HCT116 (cell line): ENCODE measurements around the gene FAM168A. TPM values are rescaled to one million over a fixed set of nuclear protein-coding genes. Genes with fewer than 3 reads are reported as not detected.

Experiments used
- ATAC-seq: fragments of 200-7000 bp; cut with Tn5 transposase; 2 replicates; pipeline ENCODE4 v1.9.1; 2020; ENCODE audit warnings: mild to moderate bottlenecking, moderate library complexity
- BruUV-seq: library from RNA; stranded (reverse); fragments of 400-500 nt; replicated peaks from 2 replicates; lab custom pipeline; 2021; lab: Mats Ljungman, UMichigan
- CTCF ChIA-PET: fragments of 300-600 bp; sonication (Branson Sonifier 250); formaldehyde crosslinking; loops from one replicate; lab custom pipeline; 2021; ENCODE audit warnings: antibody characterized with exemption; lab: Charles Lee
- POLR2A ChIA-PET: fragments of 300-600, 350-600 bp; sonication (Branson Sonifier 250); formaldehyde crosslinking; loops from one replicate; lab custom pipeline; 2021; ENCODE audit warnings: antibody characterized with exemption; lab: Charles Lee
- RAD21 ChIA-PET, 2 experiments: fragments of 300-600 bp; sonication (Branson Sonifier 250); formaldehyde crosslinking; loops; one replicate each; lab custom pipeline; 2023; ENCODE audit warnings: low total read pairs in 2 of 2; ENCODE audit not compliant: uncharacterized antibody in 2 of 2, unreplicated experiment in 2 of 2, low non-redundant PET in 1 of 2; lab: Charles Lee
- DNase-seq: peaks from one replicate; pipeline ENCODE4 v3.0.0-alpha.2; 2010; ENCODE audit warnings: low read depth, low spot score
- H2AFZ ChIP-seq: fragments of 200-600 bp; shearing (Covaris generic), sonication (generic); 2 replicates; pipeline ENCODE4 v1.6.1; 2017; ENCODE audit warnings: low read depth, mixed run types, mixed read lengths, antibody characterized with exemption, low read length; ENCODE audit not compliant: poor library complexity, severe bottlenecking
- H3K27ac ChIP-seq: 2 replicates; pipeline ENCODE4 v1.5.1; 2012; ENCODE audit warnings: low read depth, low read length
- H3K27me3 ChIP-seq: fragments of 200-600 bp; sonication (generic); 2 replicates; pipeline ENCODE4 v1.6.1; 2016; ENCODE audit warnings: mixed run types, low read length, mixed read lengths; ENCODE audit not compliant: insufficient read depth
- H3K36me3 ChIP-seq, 2 experiments: fragments of 200-500 bp in 1 of 2; fragments of 200-600 bp in 1 of 2; sonication (Bioruptor generic) in 1 of 2; sonication (generic) in 1 of 2; 2 replicates each; pipeline versions ENCODE4 v1.5.1 to v1.6.1; 2014 to 2016; ENCODE audit warnings: low read length in 2 of 2, inconsistent platforms in 1 of 2, mixed read lengths in 1 of 2, mixed run types in 1 of 2; ENCODE audit not compliant: insufficient read depth in 2 of 2, control insufficient read depth in 1 of 2
- H3K4me1 ChIP-seq, 2 experiments: fragments of 200-600 bp in 1 of 2; sonication (generic) in 1 of 2; 2 replicates each; pipeline versions ENCODE4 v1.5.1 to v1.6.1; 2012 to 2017; ENCODE audit warnings: low read length in 2 of 2, inconsistent platforms in 1 of 2, mild to moderate bottlenecking in 1 of 2, mixed read lengths in 1 of 2, mixed run types in 1 of 2, moderate library complexity in 1 of 2; ENCODE audit not compliant: insufficient read depth in 2 of 2, control insufficient read depth in 1 of 2
- H3K4me2 ChIP-seq: fragments of 200-600 bp; sonication (generic); 2 replicates; pipeline ENCODE4 v1.6.1; 2017; ENCODE audit warnings: mixed run types, low read length, mixed read lengths
- H3K4me3 ChIP-seq, 2 experiments: fragments of 200-600 bp in 1 of 2; sonication (generic) in 1 of 2; replicated peaks in 1 of 2; 2 replicates each; pipeline ENCODE4 v1.5.1; 2011 to 2016; ENCODE audit warnings: low read length in 2 of 2, control low read depth in 1 of 2, low read depth in 1 of 2, mild to moderate bottlenecking in 1 of 2, mixed read lengths in 1 of 2, mixed run types in 1 of 2
- H3K79me2 ChIP-seq: fragments of 200-600 bp; sonication (generic); 2 replicates; pipeline ENCODE4 v1.6.1; 2017; ENCODE audit warnings: mild to moderate bottlenecking, mixed run types, low read length, moderate library complexity, mixed read lengths; ENCODE audit not compliant: insufficient read depth
- H3K9ac ChIP-seq: fragments of 200-600 bp; sonication (generic); 2 replicates; pipeline ENCODE4 v1.6.1; 2016; ENCODE audit warnings: low read length, mixed read lengths
- H3K9me2 ChIP-seq: fragments of 200-600 bp; sonication (generic), shearing (Covaris generic); 2 replicates; pipeline ENCODE4 v1.6.1; 2017; ENCODE audit warnings: mixed run types, mild to moderate bottlenecking, moderate library complexity; ENCODE audit not compliant: insufficient read depth
- H3K9me3 ChIP-seq, 2 experiments: fragments of 200-500 bp in 1 of 2; fragments of 200-600 bp in 1 of 2; sonication (Bioruptor generic) in 1 of 2; sonication (generic) in 1 of 2; 2 replicates each; pipeline ENCODE4 v1.6.1; 2014 to 2017; ENCODE audit warnings: low read length in 2 of 2, mixed read lengths in 2 of 2, inconsistent platforms in 1 of 2, low read depth in 1 of 2, mild to moderate bottlenecking in 1 of 2, mixed run types in 1 of 2, moderate library complexity in 1 of 2; ENCODE audit not compliant: control insufficient read depth in 1 of 2, insufficient read depth in 1 of 2
- H4K20me1 ChIP-seq: fragments of 200-600 bp; sonication (generic), shearing (Covaris generic); 2 replicates; pipeline ENCODE4 v1.6.1; 2017; ENCODE audit warnings: mixed run types, mild to moderate bottlenecking, moderate library complexity; ENCODE audit not compliant: insufficient read depth
- ATF3 ChIP-seq: IDR thresholded peaks from 2 replicates; pipeline ENCODE4 v1.6.1; 2012
- CBX3 ChIP-seq: IDR thresholded peaks from 2 replicates; pipeline ENCODE4 v1.6.1; 2012; ENCODE audit warnings: low read depth
- ELF1 ChIP-seq: IDR thresholded peaks from 2 replicates; pipeline ENCODE4 v1.6.1; 2012; ENCODE audit warnings: low read depth, borderline replicate concordance
- EZH2 ChIP-seq: fragments of 200-600 bp; sonication (generic); IDR thresholded peaks from 2 replicates; pipeline ENCODE4 v1.6.1; 2017; ENCODE audit warnings: antibody characterized with exemption, mixed run types
- FOSL1 ChIP-seq: IDR thresholded peaks from 2 replicates; pipeline ENCODE4 v1.6.1; 2012; ENCODE audit warnings: low read depth
- MAX ChIP-seq: IDR thresholded peaks from 2 replicates; pipeline ENCODE4 v1.6.1; 2012
- POLR2A ChIP-seq: IDR thresholded peaks from 2 replicates; pipeline ENCODE4 v1.7.0; 2011; ENCODE audit warnings: borderline replicate concordance; ENCODE audit not compliant: insufficient read depth, insufficient read length; ENCODE audit errors: extremely low read depth
- POLR2AphosphoS5 ChIP-seq: IDR thresholded peaks from 2 replicates; pipeline ENCODE4 v1.6.1; 2011; ENCODE audit warnings: mild to moderate bottlenecking, low read depth, low read length, moderate library complexity
- REST ChIP-seq: IDR thresholded peaks from 2 replicates; pipeline ENCODE4 v1.6.1; 2012; ENCODE audit warnings: low read depth
- SP1 ChIP-seq: IDR thresholded peaks from 2 replicates; pipeline ENCODE4 v1.6.1; 2012; ENCODE audit warnings: low read depth
- YY1 ChIP-seq: IDR thresholded peaks from 2 replicates; pipeline ENCODE4 v1.6.1; 2011; ENCODE audit warnings: low read length, low read depth, moderate library complexity, mild to moderate bottlenecking; ENCODE audit not compliant: insufficient replicate concordance; ENCODE audit errors: extremely low read depth
- ZNF274 ChIP-seq: fragments of 200-500 bp; sonication (Bioruptor generic); IDR thresholded peaks from 2 replicates; pipeline ENCODE4 v1.6.1; 2014; ENCODE audit warnings: mild to moderate bottlenecking, low read depth, low read length, inconsistent platforms
- intact Hi-C: fragments of 100-400 bp; cut with micrococcal nuclease; formaldehyde crosslinking; loops from 2 replicates; pipeline ENCODE4 v1.10.0; 2022
- total RNA-seq: library from RNA; stranded (reverse); gene quantifications from one replicate; pipeline ENCODE4 v1.2.1, GENCODE V29; 2021; ENCODE audit not compliant: unreplicated experiment
- TF ChIP-seq, protein P1 (sequence below): IDR thresholded peaks from 2 replicates; pipeline ENCODE4 v1.6.1; 2011; ENCODE audit warnings: mild to moderate bottlenecking, low read length, moderate library complexity; ENCODE audit not compliant: insufficient replicate concordance; ENCODE audit errors: extremely low read depth

Gene FAM168A
- total RNA-seq, 1 experiment from 2014 or later: 31.5 TPM

DNA sequence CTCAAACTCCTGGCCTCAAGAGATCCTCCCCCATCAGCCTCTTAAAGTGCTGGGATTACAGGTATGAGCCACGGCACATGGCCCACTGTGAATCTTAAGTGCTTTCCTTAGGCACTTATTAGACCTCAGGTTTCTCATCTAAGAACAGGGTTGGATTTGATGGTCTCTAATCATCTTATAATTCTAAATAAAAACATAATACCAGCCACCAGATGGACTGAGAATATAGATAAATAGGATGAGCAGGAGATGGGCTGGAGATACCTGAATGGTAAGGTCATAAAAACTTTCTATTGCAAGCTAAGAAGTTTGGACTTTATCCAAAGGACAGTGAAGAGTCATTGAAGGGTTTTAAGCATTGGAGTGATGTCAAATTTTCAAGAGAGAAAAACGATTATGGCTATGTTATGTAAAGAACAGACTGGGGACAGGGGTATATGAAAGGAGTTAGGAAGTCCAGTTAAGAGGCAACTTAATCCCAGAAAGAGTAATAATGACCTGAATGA, 136.5 kb downstream of the FAM168A start (continued):
- TF ChIP-seq, protein P1, sequence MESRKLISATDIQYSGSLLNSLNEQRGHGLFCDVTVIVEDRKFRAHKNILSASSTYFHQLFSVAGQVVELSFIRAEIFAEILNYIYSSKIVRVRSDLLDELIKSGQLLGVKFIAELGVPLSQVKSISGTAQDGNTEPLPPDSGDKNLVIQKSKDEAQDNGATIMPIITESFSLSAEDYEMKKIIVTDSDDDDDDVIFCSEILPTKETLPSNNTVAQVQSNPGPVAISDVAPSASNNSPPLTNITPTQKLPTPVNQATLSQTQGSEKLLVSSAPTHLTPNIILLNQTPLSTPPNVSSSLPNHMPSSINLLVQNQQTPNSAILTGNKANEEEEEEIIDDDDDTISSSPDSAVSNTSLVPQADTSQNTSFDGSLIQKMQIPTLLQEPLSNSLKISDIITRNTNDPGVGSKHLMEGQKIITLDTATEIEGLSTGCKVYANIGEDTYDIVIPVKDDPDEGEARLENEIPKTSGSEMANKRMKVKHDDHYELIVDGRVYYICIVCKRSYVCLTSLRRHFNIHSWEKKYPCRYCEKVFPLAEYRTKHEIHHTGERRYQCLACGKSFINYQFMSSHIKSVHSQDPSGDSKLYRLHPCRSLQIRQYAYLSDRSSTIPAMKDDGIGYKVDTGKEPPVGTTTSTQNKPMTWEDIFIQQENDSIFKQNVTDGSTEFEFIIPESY: no peak
- TF ChIP-seq POLR2AphosphoS5 (no peak), ATF3 (no peak), ZNF274 (no peak)

DNA sequence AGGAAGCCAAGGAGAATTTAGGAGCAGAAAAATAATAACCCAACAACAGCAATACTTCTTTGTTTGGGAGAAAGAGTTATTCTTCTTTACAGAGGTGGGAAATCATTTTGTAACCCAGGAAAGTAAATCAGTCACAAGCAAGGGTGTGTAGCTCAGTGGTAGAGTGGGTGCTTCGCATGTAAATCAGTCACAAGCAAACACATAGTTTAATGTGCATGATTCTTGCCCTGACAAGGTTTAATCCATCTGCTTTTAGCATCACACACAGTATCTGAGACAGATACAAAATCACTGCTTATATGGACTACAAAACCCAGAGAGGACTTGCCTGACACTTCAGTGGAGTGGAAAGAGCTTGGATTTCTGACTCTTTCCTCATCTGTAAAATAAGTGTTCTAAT, 139.7 kb downstream of the FAM168A start:
- ChIA-PET RAD21 (no interaction called here), CTCF (interaction anchor here (1.6 kb wide), 1 partner anchor 20 kb away, joined by 4 read pairs; no protein-coding TSS in a partner anchor), POLR2A (no interaction called here)
- no peak for DNase-seq
- Histone ChIP-seq H3K9me2 (no peaks in the 10 kb centered on the region), H3K4me1 (no peaks in the 10 kb centered on the region), H3K36me3 (no peaks in the 10 kb centered on the region), H2AFZ (no peak overlapping the region), H3K4me2 (no peak overlapping the region), H3K9ac (no peak overlapping the region), H3K4me3 (no peak overlapping the region), H3K79me2 (no peaks in the 10 kb centered on the region), H3K27me3 (no peaks in the 10 kb centered on the region), H3K27ac (no peak overlapping the region), H4K20me1 (no peaks in the 10 kb centered on the region), H3K9me3 (no peaks in the 10 kb centered on the region)
- TF ChIP-seq SP1 (no peak), ELF1 (no peak), MAX (no peak), ATF3 (no peak), POLR2A (no peak), REST (no peak), FOSL1 (no peak), EZH2 (no peak), CBX3 (no peak), YY1 (no peak)
- BruUV-seq: no TSS peak
- ATAC-seq: no peak
- intact Hi-C loops: no loop called here
